Nucleus accumbens (tissue), 56 donors: Measurements from ENCODE around the gene ZNF3.
"Not testable (repeated sequence)": the region's sequence is repeated elsewhere in the genome, so short reads cannot be mapped to it uniquely, and the experiment has no call there.

Source experiments
- DNase-seq, 56 donors: peaks; one replicate each; lab custom pipeline; 2025; lab: John Stamatoyannopoulos, UW

The ZNF3 gene

DNA sequence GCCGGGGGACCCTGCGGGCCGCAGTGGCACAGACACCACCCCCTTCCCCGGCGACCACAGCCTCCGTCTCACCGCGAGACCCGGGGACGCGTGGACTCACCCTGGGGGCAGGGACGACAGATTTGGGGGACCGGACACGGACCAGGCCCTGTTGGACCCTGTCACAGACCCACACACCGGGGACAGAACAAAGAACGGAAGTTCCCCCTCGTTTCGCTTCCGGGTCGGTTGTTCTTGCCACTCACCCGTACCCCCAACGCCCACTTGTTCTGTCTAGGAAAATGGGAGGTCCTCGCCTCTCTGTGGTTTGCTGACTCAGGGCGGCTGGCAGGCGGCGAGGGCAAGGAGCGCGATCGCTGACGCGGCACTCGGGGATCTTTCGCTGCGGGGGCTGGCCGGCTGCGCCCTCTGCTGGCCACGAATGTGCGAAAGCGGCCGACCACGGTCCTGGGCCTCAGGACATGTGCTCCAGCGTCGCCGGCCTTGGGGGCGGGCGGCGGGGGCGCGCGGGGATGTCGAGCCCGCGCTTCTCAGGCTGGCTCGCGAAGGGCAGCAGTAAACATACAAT, at the start of gene ZNF3:
ZNF3 (minus strand) TSS at position 189 of the 568 bp plus-strand sequence. CDS start 4,366 bp downstream, outside the sequence.
- peak; percentile 59 to 100 (median 98) for DNase-seq

DNA sequence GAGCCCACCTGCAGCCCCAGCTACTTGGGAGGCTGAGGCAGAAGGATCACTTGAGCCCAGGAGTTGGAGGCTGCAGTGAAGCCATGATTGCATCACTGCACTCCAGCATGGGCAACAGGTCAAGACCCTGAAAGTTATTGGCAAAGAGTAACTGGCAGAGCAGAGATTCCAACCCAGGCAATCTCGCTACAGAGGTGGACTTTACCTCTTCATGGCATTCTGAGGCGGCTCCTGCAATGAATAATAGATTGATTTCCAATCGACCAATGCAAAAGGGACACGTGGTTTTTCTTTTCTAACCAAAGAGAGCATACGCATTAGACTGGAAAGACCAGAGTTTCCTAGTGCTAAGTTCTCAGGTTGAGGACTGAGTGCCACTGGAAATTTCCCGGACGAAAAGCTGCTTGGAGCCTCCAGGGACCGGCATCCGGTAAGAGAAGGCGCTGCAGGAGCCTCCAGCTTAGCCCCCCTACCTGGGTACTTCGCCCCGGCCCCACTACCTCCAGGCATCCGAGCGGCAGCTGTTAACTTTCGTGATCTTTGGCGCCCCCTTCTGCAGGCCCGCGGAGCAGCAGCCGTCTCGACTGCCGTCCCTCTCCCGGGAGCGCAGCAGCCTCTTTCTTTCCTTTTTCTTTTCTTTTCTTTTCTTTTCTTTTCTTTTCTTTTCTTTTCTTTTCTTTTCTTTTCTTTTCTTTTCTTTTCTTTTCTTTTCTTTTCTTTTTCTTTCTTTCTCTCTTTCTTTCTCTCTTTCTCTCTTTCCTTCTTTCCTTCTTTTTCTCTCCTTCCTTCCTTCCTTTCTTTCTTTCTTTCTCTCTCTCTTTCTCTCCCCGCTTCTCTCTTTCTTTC, 49.3 kb upstream of the ZNF3 start:
- DNase-seq = peak in 50 of 56 donors; percentile 19 to 87 (median 56)

DNA sequence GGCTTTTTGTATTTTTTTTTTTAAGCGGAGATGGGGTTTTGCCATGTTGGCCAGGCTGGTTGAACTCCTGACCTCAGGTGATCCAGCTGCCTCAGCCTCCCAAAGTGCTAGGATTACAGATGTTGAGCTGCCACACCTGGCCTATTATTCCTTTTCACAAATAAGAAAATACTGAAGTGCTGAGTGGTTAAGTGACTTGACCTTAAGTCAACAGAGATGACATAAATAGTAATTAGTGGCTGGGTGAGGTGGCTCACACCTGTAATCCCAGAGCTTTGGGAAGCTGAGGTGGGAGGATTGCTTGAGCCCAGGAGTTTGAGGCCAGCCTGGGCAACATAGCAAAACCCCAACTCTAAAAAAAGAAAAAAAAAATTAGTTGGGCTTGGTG, 48.7 kb upstream of the ZNF3 start:
- not testable (repeated sequence) for DNase-seq

DNA sequence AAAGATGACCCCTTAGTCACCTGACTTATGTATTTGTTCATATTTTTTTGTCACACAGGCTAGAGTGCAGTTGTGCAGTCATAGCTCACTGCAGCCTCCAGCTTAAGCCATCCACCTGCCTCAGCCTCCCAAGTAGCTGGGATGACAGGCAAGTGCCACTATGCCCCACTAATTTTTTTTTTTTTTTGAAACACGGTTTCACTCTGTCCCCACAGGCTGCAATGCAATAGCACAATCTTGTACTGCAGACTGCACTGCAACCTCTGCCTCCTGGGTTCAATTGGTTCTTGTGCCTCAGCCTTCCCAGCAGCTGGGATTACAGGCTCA, 47.1 kb upstream of the ZNF3 start:
- DNase-seq = peak in 1 of 56 donors; percentile 14

DNA sequence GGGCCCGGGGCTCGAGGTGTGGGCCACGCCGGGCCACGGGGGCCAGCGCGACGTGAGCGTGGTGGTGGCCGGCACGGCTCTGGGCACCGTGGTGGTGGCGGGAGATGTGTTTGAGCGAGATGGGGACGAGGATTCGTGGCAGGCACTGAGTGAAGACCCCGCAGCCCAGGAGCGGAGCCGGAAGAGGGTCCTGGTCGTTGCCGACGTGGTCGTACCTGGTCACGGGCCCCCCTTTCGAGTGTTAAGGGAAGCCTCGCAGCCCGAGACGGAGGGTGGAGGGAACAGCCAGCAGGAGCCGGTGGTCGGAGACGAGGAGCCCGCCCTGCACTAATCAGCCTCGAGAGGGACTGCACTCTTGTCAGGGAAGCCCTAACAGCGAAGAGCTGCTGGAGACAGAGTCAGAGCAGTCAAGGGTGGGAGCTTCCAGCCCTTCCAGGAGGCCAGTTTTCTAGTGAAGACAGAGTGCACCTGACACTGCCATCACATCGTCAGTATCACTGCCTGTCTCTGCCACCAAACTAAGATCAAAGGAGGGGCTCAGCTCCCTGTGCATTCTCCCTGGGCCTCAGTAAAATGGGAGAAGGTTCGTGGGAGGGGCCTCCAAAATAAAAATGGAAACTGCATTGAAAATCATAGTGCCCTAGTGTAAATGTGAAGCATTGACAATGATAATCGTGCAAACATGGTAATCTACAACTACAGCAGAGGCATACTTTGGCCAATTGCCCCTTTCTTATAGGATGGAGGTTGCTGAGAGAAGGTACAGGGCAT, 46.5 kb upstream of the ZNF3 start:
- peak in 16 of 56 donors; percentile 15 to 56 (median 32) for DNase-seq

DNA sequence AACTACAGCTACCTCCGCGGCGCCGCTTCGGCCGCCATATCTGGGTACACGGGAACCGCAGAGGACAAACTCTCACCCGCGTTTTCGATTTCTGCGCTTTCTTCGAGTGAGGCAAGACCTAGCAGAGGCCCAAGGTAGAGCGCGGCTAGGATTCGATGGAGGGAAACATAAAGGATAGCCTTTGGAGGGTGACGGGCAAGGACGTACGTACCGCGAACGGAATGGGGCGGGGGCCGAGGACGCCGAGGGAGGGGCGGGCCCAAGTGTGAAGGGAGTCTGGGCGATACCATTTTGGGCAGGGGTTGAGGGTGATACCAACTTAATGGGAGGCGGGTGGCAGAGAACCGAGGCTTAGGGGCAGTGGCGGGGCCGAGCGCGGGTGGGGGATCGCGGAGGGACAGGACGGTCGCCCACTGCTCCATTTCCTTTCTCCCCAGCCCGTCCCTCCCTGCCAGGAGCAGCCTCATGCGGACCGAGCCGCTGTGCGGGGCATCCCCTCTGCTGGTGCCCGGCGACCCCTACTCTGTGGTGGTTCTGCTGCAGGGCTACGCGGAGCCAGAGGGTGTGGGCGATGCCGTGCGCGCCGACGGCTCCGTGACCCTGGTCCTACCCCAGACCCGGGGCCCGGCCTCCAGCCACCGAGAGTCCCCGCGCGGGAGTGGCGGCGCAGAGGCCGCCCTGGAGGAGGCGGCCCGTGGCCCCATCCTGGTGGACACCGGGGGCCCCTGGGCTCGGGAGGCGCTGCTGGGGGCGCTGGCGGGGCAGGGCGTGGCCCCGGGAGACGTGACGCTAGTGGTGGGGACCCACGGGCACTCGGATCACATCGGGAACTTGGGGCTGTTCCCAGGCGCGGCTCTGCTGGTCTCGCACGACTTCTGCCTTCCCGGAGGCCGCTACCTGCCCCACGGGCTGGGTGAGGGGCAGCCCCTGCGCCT, 45.7 kb upstream of the ZNF3 start, which contains the start of gene MBLAC1:
MBLAC1 (plus strand) TSS at position 37 of the 935 bp plus-strand sequence; CDS start at position 466, 429 bp downstream.
- peak; percentile 50 to 95 (median 86) for DNase-seq

DNA sequence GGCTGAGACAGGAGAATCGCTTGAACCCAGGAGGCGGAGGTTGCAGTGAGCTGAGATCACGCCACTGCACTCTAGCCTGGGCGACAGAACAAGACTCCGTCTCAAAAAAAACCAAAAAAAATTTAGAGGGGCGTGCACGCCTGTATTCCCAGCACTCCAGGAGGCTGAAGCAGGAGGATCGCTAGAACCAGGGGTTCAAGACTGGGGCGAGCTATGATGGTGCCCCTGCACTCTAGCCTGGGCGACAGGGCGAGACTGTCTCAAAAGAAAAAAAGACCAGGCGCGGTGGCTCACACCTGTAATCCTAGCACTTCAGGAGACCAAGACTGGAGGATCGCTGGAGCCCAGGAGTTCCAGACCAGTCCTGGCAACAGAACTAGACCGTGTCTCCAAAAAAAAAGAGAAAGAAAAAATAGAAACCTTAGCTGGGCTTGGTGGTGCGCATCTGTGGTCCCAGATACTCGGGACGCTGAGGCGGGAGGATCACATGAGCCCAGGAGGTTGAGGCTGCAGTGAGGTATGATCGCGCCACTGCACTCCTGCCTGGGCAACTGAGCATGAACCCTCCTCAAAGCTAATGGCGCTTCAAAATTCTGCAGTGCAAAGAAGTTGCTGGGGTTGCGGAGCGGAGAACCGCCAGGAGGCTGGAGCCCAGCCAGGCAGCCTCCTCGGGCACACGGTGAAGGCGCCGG, 44.9 kb upstream of the ZNF3 start:
- peak in 5 of 56 donors; percentile 47 to 62 (median 58) for DNase-seq

DNA sequence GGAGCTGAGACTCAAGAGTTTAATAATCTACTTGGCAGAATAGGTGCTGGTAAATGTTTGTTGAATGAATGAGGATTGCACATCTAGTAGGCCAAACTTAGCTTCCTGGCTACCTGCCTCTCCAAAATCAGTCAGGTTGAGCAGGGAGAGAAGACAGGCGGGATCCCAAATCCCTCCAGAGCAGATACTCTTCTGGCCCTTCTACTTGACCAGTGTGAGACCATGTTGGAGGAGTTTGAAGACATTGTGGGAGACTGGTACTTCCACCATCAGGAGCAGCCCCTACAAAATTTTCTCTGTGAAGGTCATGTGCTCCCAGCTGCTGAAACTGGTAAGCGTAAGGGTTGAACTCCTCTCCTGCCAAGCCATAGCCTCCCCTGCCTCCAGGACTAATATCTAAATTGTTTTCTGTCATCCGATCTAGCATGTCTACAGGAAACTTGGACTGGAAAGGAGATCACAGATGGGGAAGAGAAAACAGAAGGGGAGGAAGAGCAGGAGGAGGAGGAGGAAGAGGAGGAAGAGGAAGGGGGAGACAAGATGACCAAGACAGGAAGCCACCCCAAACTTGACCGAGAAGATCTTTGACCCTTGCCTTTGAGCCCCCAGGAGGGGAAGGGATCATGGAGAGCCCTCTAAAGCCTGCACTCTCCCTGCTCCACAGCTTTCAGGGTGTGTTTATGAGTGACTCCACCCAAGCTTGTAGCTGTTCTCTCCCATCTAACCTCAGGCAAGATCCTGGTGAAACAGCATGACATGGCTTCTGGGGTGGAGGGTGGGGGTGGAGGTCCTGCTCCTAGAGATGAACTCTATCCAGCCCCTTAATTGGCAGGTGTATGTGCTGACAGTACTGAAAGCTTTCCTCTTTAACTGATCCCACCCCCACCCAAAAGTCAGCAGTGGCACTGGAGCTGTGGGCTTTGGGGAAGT, 43.0 kb upstream of the ZNF3 start:
- DNase-seq = no peak

DNA sequence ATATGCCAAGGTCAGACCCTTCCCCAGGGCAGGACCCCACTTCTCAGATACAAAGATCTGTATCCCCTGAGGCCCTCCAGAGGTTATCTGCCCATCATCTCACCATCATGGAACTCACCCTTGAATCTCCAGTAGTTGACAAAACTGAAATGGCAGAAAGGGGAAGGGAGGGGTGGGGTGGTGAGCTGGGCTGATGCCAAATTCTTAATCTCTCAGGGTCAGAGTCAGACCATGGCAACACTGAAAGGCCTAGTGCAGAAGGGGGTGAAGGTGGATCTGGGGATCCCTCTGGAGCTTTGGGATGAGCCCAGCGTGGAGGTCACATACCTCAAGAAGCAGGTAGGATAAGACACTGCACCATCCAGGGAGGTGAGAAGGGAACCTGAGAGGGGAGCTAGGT, 41.0 kb upstream of the ZNF3 start:
- no peak for DNase-seq

DNA sequence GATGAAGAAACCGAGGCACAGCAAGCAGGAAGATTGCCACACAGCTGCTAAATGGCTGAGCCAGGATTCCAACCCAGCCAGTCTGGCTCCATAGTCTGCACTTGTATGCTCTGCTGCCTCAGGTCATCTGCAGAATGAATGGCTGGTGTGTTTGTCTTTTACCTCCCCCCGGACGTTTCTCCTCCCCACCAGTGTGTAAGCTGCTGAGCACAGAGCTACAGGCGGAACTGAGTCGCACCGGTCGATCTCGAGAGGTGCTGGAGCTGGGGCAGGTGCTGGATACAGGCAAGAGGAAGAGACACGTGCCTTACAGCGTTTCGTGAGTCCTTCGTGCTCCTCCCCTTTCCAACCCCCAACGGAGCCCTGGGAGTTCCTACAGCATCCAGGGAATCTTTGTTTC, 40.5 kb upstream of the ZNF3 start:
- DNase-seq = no peak

DNA sequence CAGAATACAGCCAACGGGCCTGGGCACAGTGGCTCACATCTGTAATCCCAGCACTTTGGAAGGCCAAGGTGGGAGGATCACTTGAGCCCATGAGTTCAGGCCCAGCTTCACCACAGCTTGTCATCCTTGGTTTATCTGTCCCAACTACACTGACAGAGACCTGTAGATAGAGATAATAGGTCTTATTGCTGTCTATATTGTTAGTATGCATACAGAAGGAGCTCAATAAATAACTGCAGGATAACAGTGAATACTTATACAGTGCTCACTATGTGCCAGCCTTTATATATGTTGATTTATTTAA, 39.2 kb upstream of the ZNF3 start:
- DNase-seq = no peak

DNA sequence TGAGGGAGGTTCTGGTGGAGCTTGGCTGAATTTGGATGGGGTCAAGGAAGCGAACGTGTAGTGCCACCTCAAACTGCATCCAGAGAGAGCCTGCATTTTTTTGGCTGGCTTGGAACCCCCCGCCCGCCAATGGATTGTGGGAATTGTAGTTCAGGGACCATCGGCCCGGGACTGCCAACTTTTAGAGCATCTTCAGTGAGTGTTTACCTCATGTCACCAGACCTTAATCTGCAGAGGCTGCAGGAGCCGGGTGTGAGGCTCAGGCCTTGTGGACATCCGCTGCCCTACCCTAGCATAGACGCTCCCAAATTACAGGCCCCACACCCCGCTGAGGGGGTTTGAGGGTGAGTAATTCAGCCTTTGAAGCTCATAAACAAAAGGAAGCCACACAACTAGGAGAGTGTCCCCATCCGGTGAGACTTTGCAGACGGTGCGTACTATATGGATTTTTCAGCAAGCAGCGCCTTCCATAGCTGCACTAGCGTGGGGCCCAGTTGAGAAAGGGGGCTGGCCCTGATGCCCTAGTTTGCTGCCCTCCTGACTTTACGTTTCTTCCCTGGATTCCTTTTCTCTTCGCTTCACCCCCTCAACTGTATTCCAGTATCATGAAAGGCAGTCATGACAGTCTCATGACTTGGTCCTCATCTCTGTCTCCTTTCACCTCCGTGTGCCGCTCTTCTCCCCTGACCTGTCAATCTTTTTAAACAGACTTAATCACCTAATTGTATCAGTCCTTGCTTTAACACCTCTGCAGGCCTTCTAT, 38.6 kb upstream of the ZNF3 start:
- DNase-seq = peak in 51 of 56 donors; percentile 21 to 89 (median 77)

DNA sequence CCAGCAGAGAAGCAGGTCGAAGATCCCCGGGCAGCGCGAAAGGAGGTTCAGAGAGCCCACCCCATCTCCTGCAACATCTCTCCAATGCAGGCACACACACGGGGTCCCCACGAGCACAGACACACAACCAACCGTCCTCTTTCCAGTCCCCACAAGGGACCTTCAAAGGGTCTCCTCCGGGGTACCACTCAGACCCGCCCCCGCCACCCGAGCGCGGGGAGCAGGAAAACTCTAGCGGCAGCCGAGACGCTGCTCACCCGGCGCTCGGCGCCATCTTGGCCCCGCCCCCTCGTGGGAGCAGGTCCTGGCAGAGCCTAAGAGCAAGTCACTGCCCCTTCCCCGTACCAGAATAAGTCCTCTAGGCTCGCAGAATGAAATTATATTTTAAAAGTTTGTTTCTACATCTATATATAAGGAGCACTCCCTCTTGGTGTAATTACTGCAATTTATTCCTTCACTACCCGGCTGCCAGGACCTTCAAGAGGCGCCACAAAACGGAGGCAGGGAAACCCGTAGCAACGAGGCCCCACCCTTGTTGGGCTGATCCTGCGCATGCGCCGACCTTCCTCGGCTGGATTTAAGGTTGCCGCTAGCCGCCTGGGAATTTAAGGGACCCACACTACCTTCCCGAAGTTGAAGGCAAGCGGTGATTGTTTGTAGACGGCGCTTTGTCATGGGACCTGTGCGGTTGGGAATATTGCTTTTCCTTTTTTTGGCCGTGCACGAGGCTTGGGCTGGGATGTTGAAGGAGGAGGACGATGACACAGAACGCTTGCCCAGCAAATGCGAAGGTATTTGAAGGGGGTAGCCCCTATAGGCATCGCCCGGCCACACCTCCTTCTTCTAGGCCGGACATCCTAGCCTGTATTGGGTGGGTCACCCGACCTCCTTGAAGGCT, 37.8 kb upstream of the ZNF3 start, which contains the start of the genes CNPY4 and TAF6:
CNPY4 (plus strand) TSS at position 563 of the 898 bp plus-strand sequence; CDS start at position 674, 111 bp downstream.
TAF6 (minus strand) TSS at position 287 of the 898 bp plus-strand sequence. CDS start 5,149 bp downstream, outside the sequence.
- DNase-seq = peak; percentile 44 to 97 (median 91)

DNA sequence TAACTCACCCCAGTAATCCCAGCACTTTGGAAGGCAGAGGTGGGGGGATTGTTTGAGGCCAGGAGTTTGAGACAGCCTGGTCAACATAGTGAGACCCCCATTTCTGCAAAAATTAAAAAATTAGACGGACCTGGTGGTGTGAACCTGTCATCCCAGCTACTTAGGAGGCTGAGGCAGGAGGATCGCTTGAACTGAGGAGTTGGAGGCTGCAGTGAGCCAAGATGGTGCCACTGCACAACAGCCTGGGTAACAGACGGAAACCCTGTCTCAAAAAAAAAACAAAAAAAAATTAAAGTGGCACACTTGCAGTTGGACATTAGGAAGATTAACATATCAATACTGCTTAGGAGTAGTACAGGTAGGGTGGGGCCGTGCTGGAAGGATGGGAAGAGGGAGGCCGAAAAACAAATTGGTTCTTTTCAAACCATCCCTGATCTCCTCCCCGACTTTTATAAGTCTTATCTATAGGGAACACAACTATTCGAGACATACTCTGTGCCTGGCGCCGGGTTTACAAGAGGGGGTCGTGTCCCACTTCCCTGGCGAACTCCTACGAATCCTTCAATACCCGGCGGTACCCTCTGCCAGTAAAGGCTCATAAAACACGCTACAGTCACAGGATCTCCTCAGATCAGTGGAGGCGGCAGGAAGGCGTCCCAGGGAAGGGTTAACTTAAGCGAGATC, 37.0 kb upstream of the ZNF3 start:
- no peak for DNase-seq

DNA sequence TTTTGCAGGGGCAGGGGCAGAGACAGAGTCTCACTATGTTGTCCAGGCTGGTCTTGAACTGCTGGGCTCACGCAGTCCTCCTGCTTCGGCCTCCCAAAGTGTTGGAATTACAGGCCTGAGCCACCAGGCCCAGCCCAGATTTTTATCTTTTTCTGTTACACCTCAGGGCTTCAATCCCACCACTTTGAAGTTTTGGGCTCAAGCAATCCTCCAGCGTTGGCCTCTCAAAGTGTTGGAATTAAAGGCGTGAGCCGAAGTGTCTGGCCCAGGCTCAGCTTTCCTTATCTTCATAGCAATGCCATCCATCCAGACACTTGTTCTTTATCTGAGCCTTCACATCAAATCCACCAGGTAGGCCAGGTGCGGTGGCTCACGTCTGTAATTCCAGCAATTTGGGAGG, 33.5 kb upstream of the ZNF3 start:
- DNase-seq = no peak

DNA sequence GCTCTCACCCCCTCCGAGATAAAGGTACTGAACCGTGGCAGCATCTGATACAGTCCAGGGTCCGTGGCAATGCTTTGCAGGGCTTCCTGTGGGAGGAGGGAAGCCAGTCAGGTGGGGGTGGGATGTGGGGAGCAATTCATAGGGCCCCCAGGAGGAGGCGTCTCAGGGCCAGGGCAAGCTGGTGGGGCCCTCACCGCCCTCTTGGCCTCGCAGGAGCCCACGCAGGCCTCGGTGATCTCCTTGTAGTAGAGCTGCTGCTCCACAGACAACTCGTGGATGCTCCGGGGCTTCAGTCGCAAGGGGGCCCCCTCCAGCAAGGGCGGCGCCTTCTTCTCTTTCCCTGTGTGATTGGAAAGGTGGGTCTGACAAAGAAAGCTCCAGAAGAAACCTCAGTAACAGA, 30.4 kb upstream of the ZNF3 start:
- no peak for DNase-seq
